ENCODE measurements around the gene PFKFB3. TPM values are rescaled to one million over a fixed set of nuclear protein-coding genes. Genes with fewer than 3 reads are reported as not detected.

PFKFB3 gene
- total and polyA plus RNA-seq, 4 donors = 11.4 to 234 (median 66.3) TPM

DNA sequence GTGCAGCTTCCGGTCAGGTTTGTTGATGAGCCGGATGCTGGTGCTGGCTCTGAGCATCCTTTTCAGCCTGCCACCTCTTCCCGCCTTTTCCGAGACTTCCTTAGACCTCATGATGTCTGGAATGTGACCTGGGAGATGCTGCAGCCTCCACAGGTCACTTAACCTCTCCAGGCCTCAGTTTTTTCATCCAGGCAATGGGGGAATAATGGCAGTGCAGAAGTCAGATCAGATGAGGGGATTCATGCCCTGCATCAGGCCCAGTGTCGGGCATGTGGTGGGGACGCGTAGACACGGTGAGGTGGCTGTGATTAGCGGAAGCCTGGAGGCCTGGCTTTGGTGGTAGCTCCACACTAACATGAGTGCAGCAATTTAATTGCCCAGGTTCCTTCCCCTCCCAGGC is 24.6 kb downstream of the PFKFB3 start:
- H3K4me1 ChIP-seq (ENCODE audit: control insufficient read depth in 5 of 5, insufficient read depth in 5 of 5, low read length in 5 of 5) = no peaks in the 10 kb centered on the region
- H3K9me3 ChIP-seq (ENCODE audit: control insufficient read depth in 4 of 4, insufficient read depth in 3 of 4, low read length in 3 of 4) = no peaks in the 10 kb centered on the region
- no peak overlapping the region for H3K9ac ChIP-seq (ENCODE audit: insufficient read depth in 1 of 2, low read length in 2 of 2)
- ATAC-seq (ENCODE audit: insufficient read depth, low FRiP score) = no peak
- no peak overlapping the region for H3K4me3 ChIP-seq
- no peak overlapping the region for H3K27ac ChIP-seq (ENCODE audit: low read depth in 1 of 2, low read length in 1 of 2)
- TF ChIP-seq, protein P1, sequence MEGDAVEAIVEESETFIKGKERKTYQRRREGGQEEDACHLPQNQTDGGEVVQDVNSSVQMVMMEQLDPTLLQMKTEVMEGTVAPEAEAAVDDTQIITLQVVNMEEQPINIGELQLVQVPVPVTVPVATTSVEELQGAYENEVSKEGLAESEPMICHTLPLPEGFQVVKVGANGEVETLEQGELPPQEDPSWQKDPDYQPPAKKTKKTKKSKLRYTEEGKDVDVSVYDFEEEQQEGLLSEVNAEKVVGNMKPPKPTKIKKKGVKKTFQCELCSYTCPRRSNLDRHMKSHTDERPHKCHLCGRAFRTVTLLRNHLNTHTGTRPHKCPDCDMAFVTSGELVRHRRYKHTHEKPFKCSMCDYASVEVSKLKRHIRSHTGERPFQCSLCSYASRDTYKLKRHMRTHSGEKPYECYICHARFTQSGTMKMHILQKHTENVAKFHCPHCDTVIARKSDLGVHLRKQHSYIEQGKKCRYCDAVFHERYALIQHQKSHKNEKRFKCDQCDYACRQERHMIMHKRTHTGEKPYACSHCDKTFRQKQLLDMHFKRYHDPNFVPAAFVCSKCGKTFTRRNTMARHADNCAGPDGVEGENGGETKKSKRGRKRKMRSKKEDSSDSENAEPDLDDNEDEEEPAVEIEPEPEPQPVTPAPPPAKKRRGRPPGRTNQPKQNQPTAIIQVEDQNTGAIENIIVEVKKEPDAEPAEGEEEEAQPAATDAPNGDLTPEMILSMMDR (IDR thresholded peaks at IDR 0.05; ENCODE audit: control extremely low read depth, extremely low read depth) = no peak
- 97 to 98% methylated on average over 9 of the region's 9 CpGs for WGBS, 2 donors
- H3K36me3 ChIP-seq (ENCODE audit: control insufficient read depth in 4 of 4, insufficient read depth in 4 of 4, low read length in 4 of 4) = peaks cover 21 to 79% (median 33%) of the 10 kb centered on the region in 4 donors
- no peaks in the 10 kb centered on the region for H3K27me3 ChIP-seq (ENCODE audit: control insufficient read depth in 3 of 3, insufficient read depth in 3 of 3, low read length in 2 of 3)
- no peak for DNase-seq

DNA sequence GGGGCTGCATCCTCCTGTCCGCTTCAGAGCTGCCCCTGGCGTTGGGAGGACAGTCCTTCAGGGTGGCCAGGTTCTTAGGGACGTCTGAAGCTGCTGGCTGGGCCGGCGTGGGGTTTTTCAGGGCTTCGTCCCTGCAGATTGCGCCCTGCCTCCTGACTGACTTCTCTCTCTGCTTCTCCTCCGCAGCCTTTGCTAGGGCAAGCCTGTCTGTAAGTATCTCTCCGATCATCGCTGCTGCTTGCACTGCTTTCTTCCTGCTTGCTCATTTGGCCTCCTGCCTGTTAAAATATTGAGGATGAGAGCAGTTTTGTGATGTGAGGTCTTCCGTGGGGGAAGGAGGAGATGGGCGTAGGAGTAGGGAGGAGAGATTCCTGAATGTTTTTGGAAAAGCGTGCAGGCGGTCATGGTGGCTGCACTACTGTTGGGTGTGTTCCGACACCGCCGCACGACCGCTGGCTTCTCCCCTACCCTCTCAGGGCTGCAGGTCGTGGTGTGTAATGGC is 25.3 kb downstream of the PFKFB3 start:
- WGBS, 2 donors = 92 to 93% methylated on average over 20 of the region's 20 CpGs

DNA sequence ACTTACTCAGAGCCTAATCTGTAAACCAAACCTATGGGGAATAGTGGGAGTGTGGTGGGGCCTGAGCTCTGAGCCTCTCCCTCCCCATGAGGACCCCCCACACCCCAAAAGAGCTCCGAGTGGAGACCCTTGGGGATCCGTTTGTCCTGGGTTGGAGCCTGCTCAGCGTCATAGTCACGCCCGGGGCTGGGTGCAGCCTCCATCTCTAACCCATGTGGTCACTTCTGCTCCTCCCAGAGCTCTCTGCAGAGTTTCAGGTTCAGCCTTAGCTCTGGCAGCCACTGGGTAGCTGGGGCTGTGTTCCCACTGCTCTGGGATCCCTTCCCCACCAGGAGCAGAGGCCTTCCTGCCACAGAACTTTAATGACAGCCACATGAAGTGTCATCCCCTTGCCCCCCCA is 25.9 kb downstream of the PFKFB3 start:
- no peaks in the 10 kb centered on the region for H3K9me3 ChIP-seq (ENCODE audit: control insufficient read depth in 4 of 4, insufficient read depth in 3 of 4, low read length in 3 of 4)
- 69 to 74% methylated on average over 5 of the region's 5 CpGs for WGBS, 2 donors
- H3K27ac ChIP-seq (ENCODE audit: low read depth in 1 of 2, low read length in 1 of 2) = no peak overlapping the region
- no peaks in the 10 kb centered on the region for H3K27me3 ChIP-seq (ENCODE audit: control insufficient read depth in 3 of 3, insufficient read depth in 3 of 3, low read length in 2 of 3)
- TF ChIP-seq, protein P1 (IDR thresholded peaks at IDR 0.05; ENCODE audit: control extremely low read depth, extremely low read depth) = no peak
- ATAC-seq (ENCODE audit: insufficient read depth, low FRiP score) (no peak), DNase-seq (no peak)
- no peak overlapping the region for H3K4me3 ChIP-seq
- no peaks in the 10 kb centered on the region for H3K4me1 ChIP-seq (ENCODE audit: control insufficient read depth in 5 of 5, insufficient read depth in 5 of 5, low read length in 5 of 5)
- H3K9ac ChIP-seq (ENCODE audit: insufficient read depth in 1 of 2, low read length in 2 of 2) = no peak overlapping the region
- peaks cover 19 to 81% (median 31%) of the 10 kb centered on the region in 4 donors for H3K36me3 ChIP-seq (ENCODE audit: control insufficient read depth in 4 of 4, insufficient read depth in 4 of 4, low read length in 4 of 4)

More for the DNA sequence above, 25.3 kb downstream of the PFKFB3 start:
- Histone ChIP-seq H3K9me3 (ENCODE audit: control insufficient read depth in 4 of 4, insufficient read depth in 3 of 4, low read length in 3 of 4) (no peaks in the 10 kb centered on the region), H3K4me1 (ENCODE audit: control insufficient read depth in 5 of 5, insufficient read depth in 5 of 5, low read length in 5 of 5) (no peaks in the 10 kb centered on the region), H3K4me3 (no peak overlapping the region), H3K27ac (ENCODE audit: low read depth in 1 of 2, low read length in 1 of 2) (no peak overlapping the region), H3K27me3 (ENCODE audit: control insufficient read depth in 3 of 3, insufficient read depth in 3 of 3, low read length in 2 of 3) (no peaks in the 10 kb centered on the region), H3K9ac (ENCODE audit: insufficient read depth in 1 of 2, low read length in 2 of 2) (no peak overlapping the region), H3K36me3 (ENCODE audit: control insufficient read depth in 4 of 4, insufficient read depth in 4 of 4, low read length in 4 of 4) (peaks cover 16 to 79% (median 31%) of the 10 kb centered on the region in 4 donors)
- no peak for DNase-seq
- TF ChIP-seq, protein P1 (IDR thresholded peaks at IDR 0.05; ENCODE audit: control extremely low read depth, extremely low read depth) = no peak
- no peak for ATAC-seq (ENCODE audit: insufficient read depth, low FRiP score)

DNA sequence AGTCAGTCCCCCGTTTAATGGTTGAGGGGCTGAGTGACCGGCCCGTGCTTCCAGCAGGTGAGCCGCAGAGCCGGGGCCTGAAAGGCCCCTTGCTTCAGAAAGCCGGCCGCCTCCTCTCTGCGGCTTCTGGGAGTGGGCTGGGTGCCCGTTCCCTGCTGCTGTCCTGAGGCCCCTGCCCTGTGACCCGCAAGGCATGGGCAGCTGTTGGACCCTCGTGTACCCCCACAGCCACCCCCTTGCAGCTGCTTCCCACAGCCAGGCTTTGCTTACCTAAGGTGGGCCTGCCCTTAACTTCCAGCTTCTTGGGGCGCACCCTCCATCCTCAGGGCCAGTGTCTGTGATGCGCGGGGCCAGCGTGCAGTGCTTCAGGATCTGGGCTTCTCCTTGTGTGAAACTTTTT is 26.6 kb downstream of the PFKFB3 start:
- TF ChIP-seq, protein P1 (IDR thresholded peaks at IDR 0.05; ENCODE audit: control extremely low read depth, extremely low read depth) = no peak
- no peak overlapping the region for H3K27ac ChIP-seq (ENCODE audit: low read depth in 1 of 2, low read length in 1 of 2)
- H3K4me1 ChIP-seq (ENCODE audit: control insufficient read depth in 5 of 5, insufficient read depth in 5 of 5, low read length in 5 of 5) = no peaks in the 10 kb centered on the region
- H3K36me3 ChIP-seq (ENCODE audit: control insufficient read depth in 4 of 4, insufficient read depth in 4 of 4, low read length in 4 of 4) = peaks cover 18 to 81% (median 34%) of the 10 kb centered on the region in 4 donors
- DNase-seq = no peak
- 95% methylated on average over 15 of the region's 15 CpGs for WGBS, 2 donors
- no peak overlapping the region for H3K9ac ChIP-seq (ENCODE audit: insufficient read depth in 1 of 2, low read length in 2 of 2)
- no peaks in the 10 kb centered on the region for H3K9me3 ChIP-seq (ENCODE audit: control insufficient read depth in 4 of 4, insufficient read depth in 3 of 4, low read length in 3 of 4)
- H3K27me3 ChIP-seq (ENCODE audit: control insufficient read depth in 3 of 3, insufficient read depth in 3 of 3, low read length in 2 of 3) = no peaks in the 10 kb centered on the region
- H3K4me3 ChIP-seq = no peak overlapping the region
- no peak for ATAC-seq (ENCODE audit: insufficient read depth, low FRiP score)
